Endothelial cell of umbilical vein (primary cell): Measurements from ENCODE around the gene PCDH17. TPM values are rescaled to one million over a fixed set of nuclear protein-coding genes. Genes with fewer than 3 reads are reported as not detected.

ENCODE experiments used
- BruUV-seq: library from RNA; stranded (reverse); fragments of 400-500 nt; replicated peaks from 2 replicates; lab custom pipeline; 2021; lab: Mats Ljungman, UMichigan
- CTCF ChIA-PET: fragments of 300-600, 350-600 bp; sonication (Branson Sonifier 250); formaldehyde crosslinking; loops from one replicate; lab custom pipeline; 2021; ENCODE audit warnings: antibody characterized with exemption, inconsistent platforms; lab: Charles Lee
- POLR2A ChIA-PET: fragments of 300-600, 350-600 bp; sonication (Branson Sonifier 250); formaldehyde crosslinking; loops from one replicate; lab custom pipeline; 2021; ENCODE audit warnings: antibody characterized with exemption, inconsistent platforms; lab: Charles Lee
- DNase-seq: peaks from one replicate; pipeline ENCODE4 v3.0.0-alpha.2; 2011; ENCODE audit warnings: low read depth, low spot score
- FAIRE-seq: peaks from 2 replicates; lab custom pipeline; 2011; peaks lifted over from hg19 to GRCh38; lab: Jason Lieb, UNC
- H2AFZ ChIP-seq: 2 replicates; pipeline ENCODE4 v1.6.0; 2012; ENCODE audit warnings: low read depth, low read length, control low read depth, inconsistent platforms
- H3K27ac ChIP-seq: 2 replicates; pipeline ENCODE4 v1.5.1; 2011; ENCODE audit warnings: low read depth, mild to moderate bottlenecking, control low read depth, low read length, moderate library complexity; ENCODE audit not compliant: insufficient read depth
- H3K27me3 ChIP-seq, 2 experiments: 2 replicates each; pipeline versions ENCODE4 v1.6.0 to v1.6.1; 2011; ENCODE audit warnings: low read length in 2 of 2, mixed read lengths in 1 of 2; ENCODE audit not compliant: control insufficient read depth in 2 of 2, insufficient read depth in 2 of 2
- H3K36me3 ChIP-seq, 2 experiments: 2 replicates in 1 of 2; 3 replicates in 1 of 2; pipeline ENCODE4 v1.5.1; 2011; ENCODE audit warnings: low read length in 2 of 2, mild to moderate bottlenecking in 1 of 2, moderate library complexity in 1 of 2; ENCODE audit not compliant: control insufficient read depth in 2 of 2, insufficient read depth in 2 of 2; ENCODE audit errors: extremely low read depth in 1 of 2
- H3K4me1 ChIP-seq: 3 replicates; pipeline ENCODE4 v1.5.1; 2011; ENCODE audit warnings: mild to moderate bottlenecking, low read length; ENCODE audit not compliant: control insufficient read depth, insufficient read depth; ENCODE audit errors: extremely low read depth
- H3K4me2 ChIP-seq: 2 replicates; pipeline ENCODE4 v1.6.1; 2011; ENCODE audit warnings: low read length, control low read depth, mixed read lengths; ENCODE audit not compliant: insufficient read depth
- H3K4me3 ChIP-seq, 3 experiments: fragments of 200-600 bp in 1 of 3; sonication (generic), shearing (Covaris generic) in 1 of 3; replicated peaks in 1 of 3; 2 replicates each; pipeline ENCODE4 v1.5.1; 2011 to 2016; ENCODE audit warnings: control low read depth in 3 of 3, low read length in 3 of 3, mild to moderate bottlenecking in 2 of 3, inconsistent platforms in 1 of 3, low read depth in 1 of 3, moderate library complexity in 1 of 3; ENCODE audit not compliant: insufficient read depth in 1 of 3
- H3K79me2 ChIP-seq: 2 replicates; pipeline ENCODE4 v1.6.0; 2012; ENCODE audit warnings: low read length, inconsistent platforms; ENCODE audit not compliant: control insufficient read depth, insufficient read depth
- H3K9ac ChIP-seq: replicated peaks from 2 replicates; pipeline ENCODE3; 2011; ENCODE audit warnings: low read length, control low read depth; ENCODE audit not compliant: insufficient read depth; ENCODE audit errors: extremely low read depth
- H3K9me1 ChIP-seq: replicated peaks from 3 replicates; pipeline ENCODE4 v1.6.0; 2011; ENCODE audit warnings: mild to moderate bottlenecking, low read length; ENCODE audit not compliant: control insufficient read depth, insufficient read depth; ENCODE audit errors: extremely low read depth
- H3K9me3 ChIP-seq: replicated peaks from 2 replicates; pipeline ENCODE4 v1.5.1; 2012; ENCODE audit warnings: low read length, inconsistent platforms; ENCODE audit not compliant: control insufficient read depth, insufficient read depth
- H4K20me1 ChIP-seq: replicated peaks from 2 replicates; pipeline ENCODE3; 2011; ENCODE audit warnings: mild to moderate bottlenecking, low read length; ENCODE audit not compliant: control insufficient read depth, insufficient read depth; ENCODE audit errors: extremely low read depth
- EZH2 ChIP-seq: IDR thresholded peaks from 2 replicates; pipeline ENCODE4 v1.6.1; 2012; ENCODE audit warnings: borderline replicate concordance, low read depth, mild to moderate bottlenecking, moderate library complexity, low read length, inconsistent platforms; ENCODE audit not compliant: severe bottlenecking
- GATA2 ChIP-seq: IDR thresholded peaks from 2 replicates; pipeline ENCODE4 v1.7.0; 2011; ENCODE audit warnings: low read depth, mild to moderate bottlenecking, moderate library complexity, mixed read lengths, low read length; ENCODE audit not compliant: insufficient read length, insufficient read depth
- MYC ChIP-seq: IDR thresholded peaks from one replicate; pipeline ENCODE4 v1.6.1; 2011; ENCODE audit warnings: mild to moderate bottlenecking, low read depth, low read length
- POLR2A ChIP-seq: IDR thresholded peaks from 2 replicates; pipeline ENCODE4 v1.6.1; 2012; ENCODE audit warnings: low read depth, mild to moderate bottlenecking, control low read depth, low read length
- POLR2AphosphoS5 ChIP-seq: IDR thresholded peaks from 2 replicates; pipeline ENCODE4 v1.6.1; 2012; ENCODE audit warnings: low read depth, mild to moderate bottlenecking, control low read depth, low read length, moderate library complexity; ENCODE audit not compliant: insufficient read depth
- dilution Hi-C: fragments of 300-500 bp; cut with MboI; formaldehyde crosslinking; loops from one replicate; pipeline ENCODE4 v1.15.0; 2019; ENCODE audit warnings: low sequenced_read_pairs; ENCODE audit not compliant: extremely low pct_ligation_motif_present
- intact Hi-C: fragments of 100-400 bp; cut with micrococcal nuclease; formaldehyde crosslinking; loops from one replicate; pipeline ENCODE4 v1.10.0; 2022
- polyA plus RNA-seq, 4 experiments: library from polyadenylated mRNA; depleted of rRNA in 3 of 4; stranded (reverse) in 3 of 4; unstranded in 1 of 4; fragments of >200 nt; gene quantifications; 2 replicates each; pipeline versions ENCODE4 v1.2.1 to v1.2.3, GENCODE V29; 2011 to 2012; ENCODE audit warnings: missing spikeins in 1 of 4
- total RNA-seq: library from RNA; stranded (reverse); gene quantifications from 2 replicates; pipeline ENCODE4 v1.2.3, GENCODE V29; 2021
- TF ChIP-seq, protein P1 (sequence below), 2 donors: IDR thresholded peaks; 1 replicate in 1 of 2; 2 replicates in 1 of 2; pipeline ENCODE4 v1.5.1; 2011; ENCODE audit warnings: low read length in 2 of 2, mild to moderate bottlenecking in 2 of 2, moderate library complexity in 2 of 2, control low read depth in 1 of 2, inconsistent platforms in 1 of 2, low read depth in 1 of 2; ENCODE audit not compliant: insufficient read depth in 1 of 2; ENCODE audit errors: extremely low read depth in 1 of 2
- TF ChIP-seq, protein P2 (sequence below): IDR thresholded peaks from 2 replicates; pipeline ENCODE4 v1.6.1; 2011; ENCODE audit not compliant: insufficient read depth, insufficient read length

PCDH17 gene
- total and polyA plus RNA-seq, 2 donors (not counting 3 experiments of a cell fraction or from before 2014, with no cell fraction given), result 2.1 to 4.2 TPM

GRCh38 chr13:57665481-57665880 lies 33.9 kb downstream of the PCDH17 start:
- Histone ChIP-seq H3K4me2 (no peak overlapping the region), H3K4me3 (no peak overlapping the region), H2AFZ (no peak overlapping the region), H3K9ac (no peak overlapping the region), H3K9me1 (no peaks in the 10 kb centered on the region), H3K4me1 (no peaks in the 10 kb centered on the region), H3K36me3 (no peaks in the 10 kb centered on the region), H4K20me1 (no peaks in the 10 kb centered on the region), H3K9me3 (no peaks in the 10 kb centered on the region), H3K79me2 (no peaks in the 10 kb centered on the region), H3K27ac (no peak overlapping the region), H3K27me3 (no peaks in the 10 kb centered on the region)
- ChIA-PET CTCF (interaction anchor here (0.6 kb wide), 1 partner anchor 1085 kb away, joined by 3 read pairs; no protein-coding TSS in a partner anchor), POLR2A (no interaction called here)
- dilution Hi-C loops, result no loop called here
- no TSS peak for BruUV-seq
- TF ChIP-seq MYC (no peak), POLR2A (no peak), GATA2 (no peak), POLR2AphosphoS5 (no peak), EZH2 (no peak)
- TF ChIP-seq, protein P1, sequence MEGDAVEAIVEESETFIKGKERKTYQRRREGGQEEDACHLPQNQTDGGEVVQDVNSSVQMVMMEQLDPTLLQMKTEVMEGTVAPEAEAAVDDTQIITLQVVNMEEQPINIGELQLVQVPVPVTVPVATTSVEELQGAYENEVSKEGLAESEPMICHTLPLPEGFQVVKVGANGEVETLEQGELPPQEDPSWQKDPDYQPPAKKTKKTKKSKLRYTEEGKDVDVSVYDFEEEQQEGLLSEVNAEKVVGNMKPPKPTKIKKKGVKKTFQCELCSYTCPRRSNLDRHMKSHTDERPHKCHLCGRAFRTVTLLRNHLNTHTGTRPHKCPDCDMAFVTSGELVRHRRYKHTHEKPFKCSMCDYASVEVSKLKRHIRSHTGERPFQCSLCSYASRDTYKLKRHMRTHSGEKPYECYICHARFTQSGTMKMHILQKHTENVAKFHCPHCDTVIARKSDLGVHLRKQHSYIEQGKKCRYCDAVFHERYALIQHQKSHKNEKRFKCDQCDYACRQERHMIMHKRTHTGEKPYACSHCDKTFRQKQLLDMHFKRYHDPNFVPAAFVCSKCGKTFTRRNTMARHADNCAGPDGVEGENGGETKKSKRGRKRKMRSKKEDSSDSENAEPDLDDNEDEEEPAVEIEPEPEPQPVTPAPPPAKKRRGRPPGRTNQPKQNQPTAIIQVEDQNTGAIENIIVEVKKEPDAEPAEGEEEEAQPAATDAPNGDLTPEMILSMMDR (IDR thresholded peaks at IDR 0.05; ENCODE audit: extremely low read depth in 1 of 2, insufficient read depth in 1 of 2, low read depth in 1 of 2, low read length in 2 of 2), result no peak
- TF ChIP-seq, protein P2, sequence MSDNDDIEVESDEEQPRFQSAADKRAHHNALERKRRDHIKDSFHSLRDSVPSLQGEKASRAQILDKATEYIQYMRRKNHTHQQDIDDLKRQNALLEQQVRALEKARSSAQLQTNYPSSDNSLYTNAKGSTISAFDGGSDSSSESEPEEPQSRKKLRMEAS, result no peak
- FAIRE-seq (no peak), DNase-seq (no peak)
- intact Hi-C loops, result no loop called here
